GM18951 (cell line): ENCODE data around the gene GLTPD2.
"Not testable (repeated sequence)": the region's sequence is repeated elsewhere in the genome, so short reads cannot be mapped to it uniquely, and the experiment has no call there.

Source experiments
- POLR2A ChIP-seq: IDR thresholded peaks from 4 replicates; pipeline ENCODE4 v1.6.1; 2011; ENCODE audit warnings: mild to moderate bottlenecking; ENCODE audit not compliant: insufficient read length, insufficient read depth; ENCODE audit errors: extremely low read depth
- in situ Hi-C: fragments of 300-500 bp; cut with MboI; formaldehyde crosslinking; loops from one replicate; pipeline ENCODE4 v1.12.0; 2022; ENCODE audit warnings: low sequenced_read_pairs, mixed read lengths, inconsistent platforms; ENCODE audit not compliant: unreplicated experiment

GLTPD2 gene

GRCh38 chr17:4811471-4811870 lies 22.7 kb downstream of the GLTPD2 start:
- TF ChIP-seq POLR2A, result no peak
- in situ Hi-C loops, result no loop called here

GRCh38 chr17:4812690-4813089 lies 23.9 kb downstream of the GLTPD2 start:
- TF ChIP-seq POLR2A, result no peak
- in situ Hi-C loops, result no loop called here

- in situ Hi-C loops, result no loop called here
- no peak for TF ChIP-seq POLR2A
These were observed 26.4 kb downstream of the GLTPD2 start for GRCh38 chr17:4815043-4815675.

- in situ Hi-C loops, result no loop called here
- no peak for TF ChIP-seq POLR2A
These were observed 28.1 kb downstream of the GLTPD2 start for GRCh38 chr17:4816826-4817225.

- in situ Hi-C loops, result no loop called here
- TF ChIP-seq POLR2A, result no peak
These were observed 29.5 kb downstream of the GLTPD2 start for GRCh38 chr17:4818276-4818675.

GRCh38 chr17:4822835-4823234 lies 34.1 kb downstream of the GLTPD2 start:
- in situ Hi-C loops, result no loop called here
- no peak for TF ChIP-seq POLR2A

GRCh38 chr17:4823373-4824089 lies 34.8 kb downstream of the GLTPD2 start:
- in situ Hi-C loops, result no loop called here
- no peak for TF ChIP-seq POLR2A

- in situ Hi-C loops, result no loop called here
- TF ChIP-seq POLR2A, result no peak
These were observed 38.6 kb downstream of the GLTPD2 start for GRCh38 chr17:4827399-4827798.

GRCh38 chr17:4832829-4833177 lies 44.0 kb downstream of the GLTPD2 start:
- in situ Hi-C loops, result not testable (repeated sequence)

- in situ Hi-C loops, result no loop called here
These were observed 44.6 kb downstream of the GLTPD2 start, which contains the start of gene MINK1 for GRCh38 chr17:4833178-4833940. Gene MINK1, plus strand, starts transcription at chr17:4833340. Its CDS starts 244 bp downstream, at chr17:4833584.

GRCh38 chr17:4833941-4834680 lies 45.3 kb downstream of the GLTPD2 start:
- no peak for TF ChIP-seq POLR2A
- in situ Hi-C loops, result no loop called here

More at GRCh38 chr17:4833178-4833940, 44.6 kb downstream of the GLTPD2 start, which contains the start of gene MINK1:
- TF ChIP-seq POLR2A, result peak; percentile 78

- TF ChIP-seq POLR2A, result no peak
- in situ Hi-C loops, result no loop called here
These were observed 45.9 kb downstream of the GLTPD2 start for GRCh38 chr17:4834681-4835020.

GRCh38 chr17:4836221-4836620 lies 47.5 kb downstream of the GLTPD2 start:
- TF ChIP-seq POLR2A, result no peak
- in situ Hi-C loops, result no loop called here
